GM12878 (cell line): ENCODE measurements around the gene UROC1. TPM values are rescaled to one million over a fixed set of nuclear protein-coding genes. Genes with fewer than 3 reads are reported as not detected.

Experiments
- ATAC-seq: fragments of 200-7000 bp; cut with Tn5 transposase; 3 replicates; pipeline ENCODE4 v1.9.1; 2020; ENCODE audit warnings: mild to moderate bottlenecking, moderate library complexity
- BruUV-seq: library from RNA; stranded (reverse); fragments of 400-500 nt; replicated peaks from 2 replicates; lab custom pipeline; 2021; lab: Mats Ljungman, UMichigan
- CTCF ChIA-PET: fragments of 300-600 bp; sonication (Branson Sonifier 250); formaldehyde crosslinking; extraction: SDS; loops from one replicate; lab custom pipeline; 2021; ENCODE audit warnings: inconsistent platforms; lab: Yijun Ruan, JAX
- POLR2A ChIA-PET: fragments of 350-600 bp; formaldehyde crosslinking; extraction: SDS; loops from one replicate; lab custom pipeline; 2021; ENCODE audit warnings: inconsistent platforms; lab: Charles Lee
- RAD21 ChIA-PET: fragments of 300-600 bp; sonication (Branson Sonifier 250); formaldehyde crosslinking; loops from one replicate; lab custom pipeline; 2023; ENCODE audit warnings: antibody characterized with exemption; ENCODE audit not compliant: unreplicated experiment; lab: Charles Lee
- SMC1A ChIA-PET: fragments of 300-600 bp; sonication (Branson Sonifier 250); formaldehyde crosslinking; loops from one replicate; lab custom pipeline; 2023; ENCODE audit not compliant: unreplicated experiment, uncharacterized antibody; lab: Charles Lee
- DNase-seq: peaks from one replicate; pipeline ENCODE4 v3.0.0-alpha.2; 2011; ENCODE audit warnings: low read depth, low spot score
- FAIRE-seq: peaks from 3 replicates; lab custom pipeline; 2011; peaks lifted over from hg19 to GRCh38; lab: Jason Lieb, UNC
- H2AFZ ChIP-seq: 2 replicates; pipeline ENCODE4 v1.6.0; 2011; ENCODE audit warnings: low read depth, low read length, control low read depth; ENCODE audit not compliant: control insufficient read depth
- H3K27ac ChIP-seq: 2 replicates; pipeline ENCODE4 v1.5.1; 2011; ENCODE audit warnings: control low read depth; ENCODE audit not compliant: control insufficient read depth, insufficient read depth
- H3K27me3 ChIP-seq, 2 experiments: replicated peaks in 1 of 2; 2 replicates each; pipeline versions ENCODE4 v1.6.0 to v1.6.1; 2011; ENCODE audit warnings: low read length in 1 of 2; ENCODE audit not compliant: control insufficient read depth in 2 of 2, insufficient read depth in 2 of 2
- H3K36me3 ChIP-seq, 2 experiments: 2 replicates each; pipeline ENCODE4 v1.5.1; 2011; ENCODE audit warnings: low read length in 1 of 2; ENCODE audit not compliant: control insufficient read depth in 2 of 2, insufficient read depth in 2 of 2
- H3K4me1 ChIP-seq: 2 replicates; pipeline ENCODE4 v1.6.1; 2011; ENCODE audit warnings: mild to moderate bottlenecking, low read length, moderate library complexity, mixed read lengths; ENCODE audit not compliant: control insufficient read depth, insufficient read depth
- H3K4me2 ChIP-seq: 2 replicates; pipeline ENCODE4 v1.6.0; 2011; ENCODE audit warnings: control low read depth; ENCODE audit not compliant: control insufficient read depth, insufficient read depth
- H3K4me3 ChIP-seq: fragments of 200-600 bp; sonication (generic); 2 replicates; pipeline ENCODE4 v1.5.1; 2016
- H3K79me2 ChIP-seq: 2 replicates; pipeline ENCODE4 v1.6.0; 2011; ENCODE audit warnings: low read length; ENCODE audit not compliant: control insufficient read depth, insufficient read depth
- H3K9ac ChIP-seq: 2 replicates; pipeline ENCODE4 v1.8.0; 2011; ENCODE audit warnings: low read length, control low read depth, mixed read lengths; ENCODE audit not compliant: control insufficient read depth, insufficient read depth
- H3K9me3 ChIP-seq: replicated peaks from 3 replicates; pipeline ENCODE4 v1.5.1; 2011; ENCODE audit warnings: mild to moderate bottlenecking, low read length; ENCODE audit not compliant: control insufficient read depth, insufficient read depth
- H4K20me1 ChIP-seq: 2 replicates; pipeline ENCODE4 v1.6.0; 2011; ENCODE audit not compliant: control insufficient read depth, insufficient read depth
- BCL11A ChIP-seq: IDR thresholded peaks from 2 replicates; pipeline ENCODE4 v1.6.1; 2011; ENCODE audit warnings: low read depth, low read length
- BMI1 ChIP-seq: fragments of 450-650 bp; IDR thresholded peaks from 2 replicates; pipeline ENCODE4 v1.6.1; 2016; ENCODE audit warnings: mild to moderate bottlenecking, moderate library complexity, borderline replicate concordance
- CBFB ChIP-seq: IDR thresholded peaks from 2 replicates; pipeline ENCODE4 v1.6.1; 2016; ENCODE audit warnings: antibody characterized with exemption, low read depth
- EED ChIP-seq: sonication (generic); IDR thresholded peaks from 2 replicates; pipeline ENCODE4 v1.6.1; 2016; ENCODE audit warnings: antibody characterized with exemption, low read depth
- MEF2A ChIP-seq: IDR thresholded peaks from 2 replicates; pipeline ENCODE4 v1.6.1; 2011; ENCODE audit warnings: low read depth, mild to moderate bottlenecking, low read length, moderate library complexity; ENCODE audit not compliant: insufficient read depth
- MYB ChIP-seq: fragments of 150-350 bp; IDR thresholded peaks from 2 replicates; pipeline ENCODE4 v1.6.1; 2014; ENCODE audit warnings: mild to moderate bottlenecking, low read depth, low read length, borderline replicate concordance
- NFIC ChIP-seq: IDR thresholded peaks from 2 replicates; pipeline ENCODE4 v1.6.1; 2012; ENCODE audit warnings: low read depth, mild to moderate bottlenecking, inconsistent platforms, low read length, moderate library complexity
- POU2F2 ChIP-seq: IDR thresholded peaks from 3 replicates; pipeline ENCODE4 v1.6.1; 2011; ENCODE audit warnings: low read depth, mild to moderate bottlenecking, low read length, borderline replicate concordance
- RAD21 ChIP-seq: IDR thresholded peaks from 2 replicates; pipeline ENCODE4 v1.6.1; 2011; ENCODE audit warnings: mild to moderate bottlenecking, low read depth, low read length, moderate library complexity; ENCODE audit not compliant: insufficient read depth
- RUNX3 ChIP-seq: IDR thresholded peaks from 2 replicates; pipeline ENCODE4 v1.6.1; 2012; ENCODE audit warnings: low read length, inconsistent platforms
- SMAD5 ChIP-seq: IDR thresholded peaks from 2 replicates; pipeline ENCODE4 v1.6.1; 2016; ENCODE audit warnings: antibody characterized with exemption, low read depth
- SPI1 ChIP-seq: IDR thresholded peaks from 2 replicates; pipeline ENCODE4 v1.6.1; 2011; ENCODE audit warnings: low read depth, mild to moderate bottlenecking, low read length, moderate library complexity, borderline replicate concordance; ENCODE audit not compliant: insufficient read depth
- STAT1 ChIP-seq: fragments of 450-650 bp; conservative IDR thresholded peaks from 2 replicates; pipeline ENCODE4 v1.6.1; 2014; ENCODE audit warnings: antibody characterized with exemption, mild to moderate bottlenecking
- ZBED1 ChIP-seq: IDR thresholded peaks from 2 replicates; pipeline ENCODE4 v1.6.1; 2016; ENCODE audit warnings: borderline replicate concordance
- WGBS: methylation state at CpG from one replicate; pipeline ENCODE4 v1.1.6; 2016; ENCODE audit warnings: low lambda C conversion rate; ENCODE audit not compliant: insufficient replicate concordance, insufficient coverage; ENCODE audit errors: missing lambda C conversion rate; 5-methylcytosine and 5-hydroxymethylcytosine counted together
- in situ Hi-C: fragments of 300-500 bp; cut with MboI; formaldehyde crosslinking; loops from 9 replicates; pipeline ENCODE4 v1.14.3; 2018; ENCODE audit warnings: mixed read lengths
- intact Hi-C: fragments of 100-400 bp; cut with micrococcal nuclease; formaldehyde crosslinking; loops from one replicate; pipeline ENCODE4 v1.14.2; 2022; ENCODE audit not compliant: unreplicated experiment
- polyA plus RNA-seq, 11 experiments: library from polyadenylated mRNA; depleted of rRNA in 4 of 11; unstranded in 6 of 11; stranded (reverse) in 5 of 11; fragments of >200 nt; fragmentation: Nextera tagmentation in 4 of 11; fragmentation: Illumina TruSeq in 1 of 11; extraction: Ambion mirVana in 4 of 11; extraction: Trizol in 1 of 11; gene quantifications; 1 replicate in 1 of 11; 2 replicates in 10 of 11; pipeline versions ENCODE4 v1.2.1 to v1.2.3, GENCODE V29; 2011 to 2016; ENCODE audit warnings: inconsistent platforms in 2 of 11, missing spikeins in 2 of 11, low read depth in 1 of 11
- total RNA-seq, 4 experiments: library from RNA; depleted of rRNA in 3 of 4; stranded (reverse); fragments of >200 nt in 3 of 4; fragmentation: Illumina TruSeq in 1 of 4; extraction: Trizol in 1 of 4; gene quantifications; 2 replicates each; pipeline versions ENCODE4 v1.2.1 to v1.2.3, GENCODE V29; 2013 to 2021
- TF ChIP-seq, protein P1 (sequence below): fragments of 450-650 bp; IDR thresholded peaks from 2 replicates; pipeline ENCODE4 v1.6.1; 2016; ENCODE audit warnings: mild to moderate bottlenecking, moderate library complexity, borderline replicate concordance
- TF ChIP-seq, protein P2 (sequence below): IDR thresholded peaks from 2 replicates; pipeline ENCODE4 v1.6.1; 2012; ENCODE audit warnings: low read depth, low read length, improper control_type of control experiment
- TF ChIP-seq, protein P3 (sequence below): fragments of 450-650 bp; IDR thresholded peaks from 2 replicates; pipeline ENCODE4 v1.6.1; 2017; ENCODE audit warnings: mild to moderate bottlenecking, low read depth, inconsistent platforms; ENCODE audit not compliant: poor library complexity, severe bottlenecking
- TF ChIP-seq, protein P4 (sequence below): fragments of 450-650 bp; IDR thresholded peaks from 2 replicates; pipeline ENCODE4 v1.6.1; 2017; ENCODE audit warnings: borderline replicate concordance

The UROC1 gene
- total and polyA plus RNA-seq, 10 of the 15 experiments (the other 5 are each of a cell fraction or from before 2014, with no cell fraction given), result 0.04 TPM; not detected in 9

DNA sequence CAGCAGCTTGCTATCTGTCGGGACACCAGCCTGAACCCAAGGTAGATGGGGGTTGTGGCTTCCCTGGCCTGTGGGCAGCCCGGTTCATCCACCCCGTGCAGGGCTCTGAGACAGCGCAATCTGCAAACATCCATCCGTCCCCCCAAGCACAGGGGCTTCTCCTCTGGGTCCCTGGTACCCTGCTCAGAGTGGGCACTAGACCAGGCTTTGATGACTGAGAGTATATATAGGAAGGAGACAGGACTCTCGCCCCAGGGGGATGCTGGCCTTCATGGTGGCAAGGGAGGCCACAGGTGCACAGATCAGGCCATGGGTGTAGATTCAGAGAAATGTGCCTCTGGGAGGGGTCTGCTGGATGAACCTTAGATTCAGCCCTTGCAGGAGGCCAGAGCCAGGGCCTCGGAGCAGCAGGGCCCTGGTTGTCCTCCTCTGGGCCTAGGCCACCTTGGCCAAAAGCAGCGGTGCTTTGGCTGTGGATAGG lies 82.6 kb downstream of the UROC1 start:
- Histone ChIP-seq H3K27me3 (no peaks in the 10 kb centered on the region), H4K20me1 (no peaks in the 10 kb centered on the region), H3K36me3 (peaks cover 0 to 2% of the 10 kb centered on the region in 2 experiments; a peak in 2 of 4 replicates), H3K4me1 (peaks cover 8% of the 10 kb centered on the region), H3K9me3 (no peaks in the 10 kb centered on the region), H3K27ac (no peak overlapping the region), H2AFZ (no peak overlapping the region), H3K79me2 (no peaks in the 10 kb centered on the region), H3K9ac (no peak overlapping the region), H3K4me3 (no peak overlapping the region), H3K4me2 (no peak overlapping the region)
- WGBS, result 86% methylated on average over 8 of the region's 8 CpGs
- in situ Hi-C loops (no loop called here), intact Hi-C loops (no loop called here)
- BruUV-seq, result no TSS peak
- TF ChIP-seq CBFB, result no peak
- no peak for TF ChIP-seq SPI1
- TF ChIP-seq NFIC, result no peak
- no peak for TF ChIP-seq BMI1
- TF ChIP-seq, protein P1, sequence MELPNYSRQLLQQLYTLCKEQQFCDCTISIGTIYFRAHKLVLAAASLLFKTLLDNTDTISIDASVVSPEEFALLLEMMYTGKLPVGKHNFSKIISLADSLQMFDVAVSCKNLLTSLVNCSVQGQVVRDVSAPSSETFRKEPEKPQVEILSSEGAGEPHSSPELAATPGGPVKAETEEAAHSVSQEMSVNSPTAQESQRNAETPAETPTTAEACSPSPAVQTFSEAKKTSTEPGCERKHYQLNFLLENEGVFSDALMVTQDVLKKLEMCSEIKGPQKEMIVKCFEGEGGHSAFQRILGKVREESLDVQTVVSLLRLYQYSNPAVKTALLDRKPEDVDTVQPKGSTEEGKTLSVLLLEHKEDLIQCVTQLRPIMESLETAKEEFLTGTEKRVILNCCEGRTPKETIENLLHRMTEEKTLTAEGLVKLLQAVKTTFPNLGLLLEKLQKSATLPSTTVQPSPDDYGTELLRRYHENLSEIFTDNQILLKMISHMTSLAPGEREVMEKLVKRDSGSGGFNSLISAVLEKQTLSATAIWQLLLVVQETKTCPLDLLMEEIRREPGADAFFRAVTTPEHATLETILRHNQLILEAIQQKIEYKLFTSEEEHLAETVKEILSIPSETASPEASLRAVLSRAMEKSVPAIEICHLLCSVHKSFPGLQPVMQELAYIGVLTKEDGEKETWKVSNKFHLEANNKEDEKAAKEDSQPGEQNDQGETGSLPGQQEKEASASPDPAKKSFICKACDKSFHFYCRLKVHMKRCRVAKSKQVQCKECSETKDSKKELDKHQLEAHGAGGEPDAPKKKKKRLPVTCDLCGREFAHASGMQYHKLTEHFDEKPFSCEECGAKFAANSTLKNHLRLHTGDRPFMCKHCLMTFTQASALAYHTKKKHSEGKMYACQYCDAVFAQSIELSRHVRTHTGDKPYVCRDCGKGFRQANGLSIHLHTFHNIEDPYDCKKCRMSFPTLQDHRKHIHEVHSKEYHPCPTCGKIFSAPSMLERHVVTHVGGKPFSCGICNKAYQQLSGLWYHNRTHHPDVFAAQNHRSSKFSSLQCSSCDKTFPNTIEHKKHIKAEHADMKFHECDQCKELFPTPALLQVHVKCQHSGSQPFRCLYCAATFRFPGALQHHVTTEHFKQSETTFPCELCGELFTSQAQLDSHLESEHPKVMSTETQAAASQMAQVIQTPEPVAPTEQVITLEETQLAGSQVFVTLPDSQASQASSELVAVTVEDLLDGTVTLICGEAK, result no peak
- TF ChIP-seq, protein P2, sequence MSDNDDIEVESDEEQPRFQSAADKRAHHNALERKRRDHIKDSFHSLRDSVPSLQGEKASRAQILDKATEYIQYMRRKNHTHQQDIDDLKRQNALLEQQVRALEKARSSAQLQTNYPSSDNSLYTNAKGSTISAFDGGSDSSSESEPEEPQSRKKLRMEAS, result no peak
- TF ChIP-seq STAT1, result no peak
- TF ChIP-seq ZBED1, result no peak
- TF ChIP-seq RUNX3, result no peak
- TF ChIP-seq EED, result no peak
- TF ChIP-seq BCL11A, result no peak
- no peak for TF ChIP-seq MYB
- no peak for TF ChIP-seq SMAD5
- TF ChIP-seq, protein P3, sequence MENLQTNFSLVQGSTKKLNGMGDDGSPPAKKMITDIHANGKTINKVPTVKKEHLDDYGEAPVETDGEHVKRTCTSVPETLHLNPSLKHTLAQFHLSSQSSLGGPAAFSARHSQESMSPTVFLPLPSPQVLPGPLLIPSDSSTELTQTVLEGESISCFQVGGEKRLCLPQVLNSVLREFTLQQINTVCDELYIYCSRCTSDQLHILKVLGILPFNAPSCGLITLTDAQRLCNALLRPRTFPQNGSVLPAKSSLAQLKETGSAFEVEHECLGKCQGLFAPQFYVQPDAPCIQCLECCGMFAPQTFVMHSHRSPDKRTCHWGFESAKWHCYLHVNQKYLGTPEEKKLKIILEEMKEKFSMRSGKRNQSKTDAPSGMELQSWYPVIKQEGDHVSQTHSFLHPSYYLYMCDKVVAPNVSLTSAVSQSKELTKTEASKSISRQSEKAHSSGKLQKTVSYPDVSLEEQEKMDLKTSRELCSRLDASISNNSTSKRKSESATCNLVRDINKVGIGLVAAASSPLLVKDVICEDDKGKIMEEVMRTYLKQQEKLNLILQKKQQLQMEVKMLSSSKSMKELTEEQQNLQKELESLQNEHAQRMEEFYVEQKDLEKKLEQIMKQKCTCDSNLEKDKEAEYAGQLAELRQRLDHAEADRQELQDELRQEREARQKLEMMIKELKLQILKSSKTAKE, result no peak
- no peak for TF ChIP-seq RAD21
- TF ChIP-seq, protein P4, sequence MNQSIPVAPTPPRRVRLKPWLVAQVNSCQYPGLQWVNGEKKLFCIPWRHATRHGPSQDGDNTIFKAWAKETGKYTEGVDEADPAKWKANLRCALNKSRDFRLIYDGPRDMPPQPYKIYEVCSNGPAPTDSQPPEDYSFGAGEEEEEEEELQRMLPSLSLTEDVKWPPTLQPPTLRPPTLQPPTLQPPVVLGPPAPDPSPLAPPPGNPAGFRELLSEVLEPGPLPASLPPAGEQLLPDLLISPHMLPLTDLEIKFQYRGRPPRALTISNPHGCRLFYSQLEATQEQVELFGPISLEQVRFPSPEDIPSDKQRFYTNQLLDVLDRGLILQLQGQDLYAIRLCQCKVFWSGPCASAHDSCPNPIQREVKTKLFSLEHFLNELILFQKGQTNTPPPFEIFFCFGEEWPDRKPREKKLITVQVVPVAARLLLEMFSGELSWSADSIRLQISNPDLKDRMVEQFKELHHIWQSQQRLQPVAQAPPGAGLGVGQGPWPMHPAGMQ, result no peak
- no peak for TF ChIP-seq POU2F2
- no peak for TF ChIP-seq MEF2A
- ATAC-seq, result no peak
- FAIRE-seq, result no peak
- no peak for DNase-seq
- RAD21 ChIA-PET, result interaction anchor here (1.0 kb wide), 1 partner anchor 37 kb away, joined by 3 read pairs; no protein-coding TSS in a partner anchor
- CTCF ChIA-PET, result no interaction called here
- SMC1A ChIA-PET, result no interaction called here
- POLR2A ChIA-PET, result interaction anchor here (0.6 kb wide), 1 partner anchor 189 kb away, joined by 3 read pairs; no protein-coding TSS in a partner anchor
